Esophagus squamous epithelium (tissue), 4 donors: ENCODE results near the gene CAPN2.

Source experiments
- CTCF ChIP-seq, 6 experiments: fragments of 450-650 bp in 4 of 6; fragments of 200-600 bp in 2 of 6; sonication (generic) in 2 of 6; IDR thresholded peaks; one replicate each; pipeline ENCODE4 v1.5.1; 2016 to 2019; ENCODE audit warnings: antibody characterized with exemption in 6 of 6, mild to moderate bottlenecking in 4 of 6, moderate library complexity in 4 of 6
- POLR2A ChIP-seq, 4 donors: fragments of 450-650 bp; IDR thresholded peaks; one replicate each; pipeline ENCODE4 v1.6.1; 2017; ENCODE audit warnings: antibody characterized with exemption in 4 of 4, mild to moderate bottlenecking in 4 of 4, moderate library complexity in 3 of 4

- TF ChIP-seq CTCF (IDR thresholded peaks at IDR 0.05) (no peak), POLR2A (IDR thresholded peaks at IDR 0.05) (no peak)
Observed at GRCh38 chr1:223691121-223691520, 21.2 kb upstream of the CAPN2 start.
